GM18909 (cell line): ENCODE measurements around the gene APBA3.

Source experiments
- ATAC-seq: cut with Tn5 transposase; IDR thresholded peaks from one replicate; pipeline ENCODE4 v1.9.1; 2021; ENCODE audit warnings: mild to moderate bottlenecking; ENCODE audit not compliant: unreplicated experiment, poor library complexity

The APBA3 gene

DNA sequence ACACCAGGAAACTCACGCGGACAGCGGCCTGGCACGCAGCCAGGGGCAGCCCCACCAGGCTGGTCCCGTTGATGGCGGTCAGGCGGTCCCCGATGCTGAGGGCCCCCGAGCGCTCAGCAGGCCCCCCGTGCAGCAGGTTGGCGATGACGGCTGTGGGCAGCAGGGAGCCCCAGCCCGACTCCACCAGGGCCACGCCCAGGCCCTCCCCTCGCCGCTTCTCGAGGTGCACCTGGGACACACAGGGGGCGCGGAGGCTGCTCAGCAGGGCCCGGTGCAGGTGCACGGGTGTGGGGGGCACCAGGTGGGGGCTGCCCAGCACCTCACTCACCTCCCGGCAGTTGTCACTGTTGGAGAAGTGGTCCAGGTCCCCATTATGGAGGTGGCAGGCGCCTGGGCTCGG lies 9.0 kb downstream of the APBA3 start:
- ATAC-seq = no peak

DNA sequence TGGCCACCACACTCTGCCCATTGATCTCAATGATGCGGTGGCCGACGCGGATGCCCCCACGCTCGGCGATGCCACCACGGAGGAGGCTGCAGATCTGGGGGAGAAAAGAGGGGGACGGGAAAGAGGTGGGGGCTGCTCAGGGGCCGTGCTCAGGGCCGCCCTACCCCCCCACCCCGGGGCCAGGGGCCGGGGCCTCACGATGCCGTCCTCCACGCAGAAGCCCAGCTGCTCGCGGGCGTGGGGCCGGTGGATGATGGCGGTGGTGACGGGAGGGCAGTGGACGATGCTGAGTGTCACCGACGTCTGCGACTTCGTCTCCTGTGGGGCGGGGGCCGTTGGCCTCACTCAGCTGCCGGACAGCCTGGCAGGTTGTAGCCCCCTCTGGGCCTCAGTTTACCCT lies 10.3 kb downstream of the APBA3 start:
- no peak for ATAC-seq

DNA sequence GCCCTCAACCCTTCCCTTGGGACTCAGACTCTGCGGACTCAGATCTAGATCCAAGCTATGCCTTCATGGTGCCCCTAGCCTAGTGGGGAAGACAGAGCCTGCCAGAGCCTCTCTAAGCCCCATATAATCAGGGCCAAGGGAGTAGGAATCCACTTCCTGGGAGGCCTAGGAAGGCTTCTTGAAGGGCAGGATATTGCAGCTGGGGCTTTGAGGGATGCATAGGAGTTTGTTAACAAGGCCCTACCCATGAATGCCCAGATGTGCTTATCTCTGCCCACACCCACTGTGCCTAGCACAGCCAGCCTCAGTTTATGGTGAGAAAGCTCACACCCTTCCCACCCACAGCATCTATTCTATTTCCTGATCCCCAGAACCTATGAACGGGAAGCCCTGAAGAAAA lies 11.3 kb downstream of the APBA3 start:
- no peak for ATAC-seq

DNA sequence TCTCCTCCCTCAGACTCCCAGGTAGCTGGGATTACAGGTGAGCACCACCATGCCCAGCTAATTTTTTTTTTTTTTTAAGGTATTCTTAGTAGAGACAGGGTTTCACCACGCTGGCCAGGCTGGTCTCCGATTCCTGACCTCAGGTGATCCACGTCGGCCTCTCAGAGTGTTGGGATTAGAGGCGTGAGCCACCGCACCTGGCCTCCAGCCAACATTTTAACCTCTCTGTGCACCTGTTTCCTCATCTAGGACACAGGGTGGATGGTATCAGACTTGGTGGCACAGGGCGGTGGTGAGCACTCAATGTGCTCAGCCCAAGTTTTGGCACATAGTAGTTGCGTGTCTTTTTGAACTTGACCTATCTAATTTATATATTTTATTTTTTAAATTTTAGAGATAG lies 12.5 kb downstream of the APBA3 start:
- ATAC-seq = no peak

DNA sequence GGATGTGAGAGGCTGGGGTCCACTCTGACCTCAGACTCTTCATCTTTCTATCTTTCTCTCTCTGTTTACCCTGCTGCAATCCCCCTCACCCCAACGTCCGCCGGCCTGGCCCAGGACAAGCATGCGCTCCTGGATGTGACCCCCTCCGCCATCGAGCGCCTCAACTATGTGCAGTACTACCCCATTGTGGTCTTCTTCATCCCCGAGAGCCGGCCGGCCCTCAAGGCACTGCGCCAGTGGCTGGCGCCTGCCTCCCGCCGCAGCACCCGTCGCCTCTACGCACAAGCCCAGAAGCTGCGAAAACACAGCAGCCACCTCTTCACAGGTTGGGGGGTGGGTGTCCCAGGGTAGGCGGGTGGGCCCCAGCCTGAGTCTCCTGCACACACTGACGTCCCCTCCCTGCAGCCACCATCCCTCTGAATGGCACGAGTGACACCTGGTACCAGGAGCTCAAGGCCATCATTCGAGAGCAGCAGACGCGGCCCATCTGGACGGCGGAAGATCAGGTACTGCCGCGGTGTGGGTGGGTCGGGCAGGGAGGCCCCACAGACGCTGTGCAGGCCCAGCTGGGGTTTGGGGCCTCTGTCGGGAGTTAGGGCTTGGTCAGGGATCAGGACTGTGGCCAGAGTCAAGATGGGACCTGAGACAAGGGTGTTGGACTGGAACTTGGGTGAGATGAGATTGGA lies 15.0 kb downstream of the APBA3 start:
- no peak for ATAC-seq

DNA sequence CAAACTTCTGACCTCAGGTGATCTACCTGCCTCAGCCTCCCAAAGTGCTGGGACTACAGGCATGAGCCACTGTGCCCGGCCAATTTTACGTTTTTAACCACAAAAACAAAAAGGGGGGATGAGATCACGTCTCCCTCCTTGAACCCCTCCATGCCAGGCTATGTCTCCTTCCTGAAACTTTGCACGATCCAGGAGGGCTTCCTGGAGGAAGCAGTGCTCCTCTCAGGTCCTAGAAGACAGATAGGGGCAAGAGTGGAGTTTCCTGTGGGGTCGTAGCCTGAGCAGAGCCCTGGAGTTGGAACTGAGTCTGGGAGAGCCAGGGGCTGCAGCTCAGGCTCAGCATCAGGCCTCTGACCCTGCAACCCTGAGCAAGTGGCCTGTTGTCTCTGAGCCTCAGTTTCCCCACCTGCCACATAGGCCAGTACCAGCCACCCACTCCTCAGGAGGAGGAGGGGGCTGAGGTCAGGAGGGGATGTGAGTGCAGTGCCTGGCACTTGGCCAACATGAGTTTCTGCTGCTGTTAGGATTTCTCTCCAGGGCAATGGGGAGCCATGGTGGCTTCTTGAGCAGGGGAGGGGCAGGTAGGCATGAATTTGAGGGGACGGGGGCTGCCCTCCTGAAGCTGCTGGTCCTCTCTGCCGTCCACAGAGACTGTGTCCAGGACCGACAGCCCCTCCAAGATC lies 16.0 kb downstream of the APBA3 start:
- ATAC-seq = no peak

DNA sequence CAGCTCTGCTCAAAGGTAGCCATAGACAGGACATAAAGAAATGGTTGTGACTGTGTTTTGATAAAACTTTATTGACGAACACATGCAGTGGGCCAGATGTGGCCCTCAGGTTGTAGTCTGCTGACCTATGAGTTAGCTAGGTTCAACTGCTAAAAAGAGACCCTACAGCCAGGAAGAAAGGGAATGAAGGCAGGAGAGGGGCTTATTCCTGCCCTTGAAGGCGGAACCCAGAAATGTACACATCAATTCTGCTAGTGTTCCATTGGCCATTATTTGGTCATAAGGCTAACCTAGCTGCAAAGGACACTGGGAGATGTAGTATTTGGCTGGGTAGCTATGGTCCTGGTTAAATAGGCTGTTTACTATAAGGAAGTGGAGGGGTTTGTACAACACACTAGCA lies 18.0 kb downstream of the APBA3 start:
- ATAC-seq = no peak

DNA sequence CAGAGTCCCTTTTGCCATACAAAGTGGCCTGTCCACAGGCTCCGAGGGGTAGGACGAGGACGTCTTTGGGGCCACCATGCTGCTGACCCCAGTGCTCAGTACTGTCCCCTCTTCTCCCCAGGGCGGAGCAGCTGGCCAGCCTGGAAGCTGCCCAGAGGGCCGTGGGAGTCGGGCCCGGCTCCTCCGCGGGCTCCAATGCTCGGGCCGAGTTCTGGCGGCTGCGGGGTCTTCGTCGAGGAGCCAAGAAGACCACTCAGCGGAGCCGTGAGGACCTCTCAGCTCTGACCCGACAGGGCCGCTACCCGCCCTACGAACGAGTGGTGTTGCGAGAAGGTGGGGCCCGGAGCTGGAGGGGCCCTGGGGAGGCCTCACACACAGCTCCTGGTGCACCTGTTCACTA lies 21.1 kb downstream of the APBA3 start:
- no peak for ATAC-seq

DNA sequence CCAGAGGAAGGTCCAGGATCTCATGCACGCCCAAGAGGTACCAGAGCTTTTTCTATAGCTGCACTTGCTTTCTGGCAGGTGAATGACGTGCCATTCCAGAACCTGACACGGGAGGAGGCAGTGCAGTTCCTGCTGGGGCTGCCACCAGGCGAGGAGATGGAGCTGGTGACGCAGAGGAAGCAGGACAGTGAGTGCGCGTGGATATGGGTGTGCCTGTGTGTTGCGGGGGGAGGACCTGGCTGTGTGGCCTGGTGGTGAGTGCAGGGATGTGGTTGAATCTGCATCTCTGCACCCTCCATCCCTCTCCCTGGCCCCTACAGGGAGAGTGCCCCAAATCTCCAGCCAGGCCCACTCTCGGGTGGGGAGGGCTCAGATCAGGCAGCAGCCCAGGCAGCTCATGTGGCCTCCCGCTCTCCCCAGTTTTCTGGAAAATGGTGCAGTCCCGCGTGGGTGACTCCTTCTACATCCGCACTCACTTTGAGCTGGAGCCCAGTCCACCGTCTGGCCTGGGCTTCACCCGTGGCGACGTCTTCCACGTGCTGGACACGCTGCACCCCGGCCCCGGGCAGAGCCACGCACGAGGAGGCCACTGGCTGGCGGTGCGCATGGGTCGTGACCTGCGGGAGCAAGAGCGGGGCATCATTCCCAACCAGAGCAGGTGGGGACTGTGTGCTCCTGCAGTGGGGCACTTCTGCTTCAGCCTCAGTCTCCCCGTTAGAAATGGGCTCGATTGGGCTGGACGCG lies 22.8 kb downstream of the APBA3 start:
- ATAC-seq = no peak

DNA sequence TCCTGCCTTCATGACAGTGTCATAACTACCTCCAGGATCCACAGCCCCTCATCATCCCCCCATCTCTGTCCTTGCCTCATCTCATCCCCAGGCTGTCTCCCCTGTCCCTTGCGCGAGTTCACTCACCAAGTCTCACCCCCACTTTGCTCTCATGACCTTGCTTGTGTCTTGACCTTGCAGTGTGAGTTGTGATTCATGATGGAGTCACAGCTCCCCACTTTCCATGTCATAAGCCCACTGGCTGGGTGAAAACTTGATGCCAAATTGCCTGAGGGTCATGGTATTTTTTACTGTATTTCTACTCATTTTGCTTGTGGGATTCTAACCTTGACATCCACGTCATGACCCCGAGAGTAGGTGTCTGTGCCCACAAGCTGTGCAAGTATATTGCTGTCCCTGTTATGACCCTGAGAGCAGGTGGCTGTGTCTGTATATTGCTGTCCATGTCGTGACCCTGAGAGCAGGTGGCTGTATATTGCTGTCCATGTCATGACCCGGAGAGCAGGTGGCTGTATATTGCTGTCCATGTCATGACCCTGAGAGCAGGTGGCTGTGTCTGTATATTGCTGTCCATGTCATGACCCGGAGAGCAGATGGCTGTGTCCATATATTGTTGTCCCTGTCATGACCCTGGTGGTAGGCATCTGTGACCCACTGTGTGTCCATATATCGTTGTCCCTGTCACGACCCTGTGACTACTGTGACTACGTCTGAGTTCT lies 23.8 kb downstream of the APBA3 start:
- ATAC-seq = no peak

DNA sequence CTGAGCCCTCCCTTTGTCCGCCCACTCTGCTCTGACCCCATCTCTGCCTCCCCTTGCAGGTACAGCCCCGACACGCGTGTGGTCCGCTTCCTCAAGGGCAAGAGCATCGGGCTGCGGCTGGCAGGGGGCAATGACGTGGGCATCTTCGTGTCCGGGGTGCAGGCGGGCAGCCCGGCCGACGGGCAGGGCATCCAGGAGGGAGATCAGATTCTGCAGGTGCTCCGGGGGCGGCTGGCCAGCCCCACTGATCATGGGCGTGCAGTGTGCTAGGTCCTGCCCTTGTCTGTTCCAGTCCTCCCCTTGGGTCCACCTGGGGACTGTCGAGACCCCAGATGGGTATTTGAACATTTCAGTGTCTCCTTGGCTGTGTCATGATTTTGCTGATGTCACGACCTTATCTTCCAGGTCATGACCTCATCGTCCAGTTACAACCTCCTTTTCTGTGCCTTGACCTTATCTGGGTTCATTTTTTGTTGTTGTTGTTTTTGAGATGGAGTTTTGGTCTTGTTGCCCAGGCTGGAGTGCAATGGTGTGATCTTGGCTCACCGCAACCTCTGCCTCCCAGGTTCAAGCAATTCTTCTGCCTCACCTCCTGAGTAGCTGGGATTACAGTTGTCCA lies 25.3 kb downstream of the APBA3 start:
- ATAC-seq = no peak

DNA sequence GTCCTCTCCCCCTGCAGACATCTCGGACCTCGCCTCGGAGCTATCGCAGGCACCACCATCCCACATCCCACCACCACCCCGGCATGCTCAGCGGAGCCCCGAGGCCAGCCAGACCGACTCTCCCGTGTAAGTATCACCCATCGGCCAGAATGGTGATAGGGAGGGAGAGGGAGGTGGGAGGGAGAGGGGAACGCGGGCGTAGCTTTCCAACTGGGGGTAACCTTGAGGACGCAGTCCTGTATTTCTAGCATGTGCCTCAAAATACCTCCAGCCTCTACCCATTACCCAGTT lies 27.2 kb downstream of the APBA3 start:
- ATAC-seq = no peak

DNA sequence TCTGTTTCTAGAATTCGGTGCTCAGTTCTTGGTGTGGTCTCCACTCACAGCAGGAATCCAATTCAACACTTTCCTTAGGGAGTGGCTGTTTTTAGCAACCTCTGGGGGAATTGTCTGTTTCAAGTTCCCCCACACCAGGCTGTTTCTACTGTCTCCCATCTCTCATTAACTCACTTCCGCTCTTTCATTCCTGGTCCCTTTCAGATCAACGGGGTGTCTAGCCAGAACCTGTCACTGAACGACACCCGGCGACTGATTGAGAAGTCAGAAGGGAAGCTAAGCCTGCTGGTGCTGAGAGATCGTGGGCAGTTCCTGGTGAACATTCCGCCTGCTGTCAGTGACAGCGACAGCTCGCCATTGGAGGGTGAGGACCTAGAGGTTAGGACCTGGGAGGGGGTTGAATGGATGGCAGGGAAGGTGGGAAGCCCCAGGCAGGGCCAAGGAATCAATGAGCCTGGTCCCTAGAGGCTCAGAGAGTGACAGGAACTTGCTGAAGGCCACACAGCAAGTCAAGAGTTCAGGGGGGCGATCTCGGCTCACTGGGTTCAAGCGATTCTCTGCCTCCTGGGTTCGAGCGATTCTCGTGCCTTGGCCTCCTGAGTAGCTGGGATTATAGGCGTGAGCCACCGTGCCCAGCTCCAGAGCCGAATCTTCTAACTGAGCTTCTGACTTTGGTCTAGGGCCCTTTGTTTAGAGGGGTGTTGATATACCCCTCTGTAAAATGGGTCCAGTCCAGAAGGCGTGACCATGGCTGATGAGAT lies 27.8 kb downstream of the APBA3 start:
- no peak for ATAC-seq

DNA sequence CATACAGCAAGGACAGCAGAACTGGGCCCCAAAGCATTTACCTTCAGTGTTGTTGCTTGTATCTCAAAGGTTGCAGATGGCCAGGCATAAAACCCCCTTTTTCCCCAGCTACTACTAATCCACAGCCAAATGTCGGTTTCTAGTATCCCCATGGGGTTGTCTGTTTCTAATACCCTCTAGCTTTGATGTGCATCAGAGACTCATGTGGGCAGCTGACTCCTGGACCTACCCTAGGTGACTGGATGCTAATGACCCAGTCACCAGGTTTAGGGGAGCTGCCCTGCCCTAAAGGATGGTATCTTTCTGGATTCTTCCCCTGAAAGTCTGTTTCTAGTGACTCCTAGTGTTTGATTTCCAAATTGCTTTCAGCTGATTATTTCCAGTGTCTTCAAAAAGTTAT lies 29.4 kb downstream of the APBA3 start:
- no peak for ATAC-seq

DNA sequence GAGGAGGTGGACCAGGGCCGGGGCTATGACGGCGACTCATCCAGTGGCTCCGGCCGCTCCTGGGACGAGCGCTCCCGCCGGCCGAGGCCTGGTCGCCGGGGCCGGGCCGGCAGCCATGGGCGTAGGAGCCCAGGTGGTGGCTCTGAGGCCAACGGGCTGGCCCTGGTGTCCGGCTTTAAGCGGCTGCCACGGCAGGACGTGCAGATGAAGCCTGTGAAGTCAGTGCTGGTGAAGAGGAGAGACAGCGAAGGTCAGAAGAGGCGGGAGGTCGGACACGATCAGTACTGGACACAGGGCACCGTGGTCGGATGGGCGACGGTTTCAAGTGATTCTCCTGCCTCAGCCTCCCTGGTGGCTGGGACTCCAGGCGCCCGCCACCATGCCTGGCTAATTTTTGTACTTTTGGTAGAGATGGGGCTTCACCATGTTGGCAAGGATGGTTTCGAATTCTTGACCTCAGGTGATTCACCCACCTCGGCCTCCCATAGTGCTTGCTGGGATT lies 31.0 kb downstream of the APBA3 start:
- ATAC-seq = no peak

DNA sequence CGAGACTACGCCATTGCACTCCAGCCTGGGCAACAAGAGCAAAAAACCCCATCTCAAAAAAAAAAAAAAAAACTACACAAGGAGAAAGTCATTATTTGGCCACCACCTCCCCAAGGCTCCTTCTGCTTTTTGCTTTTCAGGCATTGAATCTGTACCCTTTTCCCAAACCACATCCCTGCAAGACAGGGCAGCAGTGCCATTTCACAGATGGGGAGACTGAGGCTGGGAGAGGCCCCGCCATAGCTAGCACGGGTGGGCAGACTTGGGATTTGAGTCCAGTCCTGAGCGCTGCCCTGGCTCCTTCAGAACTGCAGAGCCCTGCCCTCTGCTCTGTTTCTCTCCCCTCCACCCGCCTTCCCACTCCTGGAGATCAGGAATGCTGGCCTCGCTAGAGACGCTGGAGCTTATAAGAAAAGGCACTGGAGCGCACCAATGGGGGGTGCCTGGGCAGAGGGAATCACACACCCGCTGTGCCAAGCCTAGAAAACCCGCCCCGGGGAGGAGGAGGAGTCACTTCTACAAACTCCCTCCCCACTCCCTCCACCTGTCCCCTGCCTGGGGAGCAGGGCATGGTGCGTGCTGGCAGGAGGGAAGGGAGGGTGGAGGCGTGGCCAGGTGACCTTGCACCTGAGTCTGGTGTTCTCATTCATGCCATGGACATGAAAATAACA lies 35.7 kb downstream of the APBA3 start:
- no peak for ATAC-seq

DNA sequence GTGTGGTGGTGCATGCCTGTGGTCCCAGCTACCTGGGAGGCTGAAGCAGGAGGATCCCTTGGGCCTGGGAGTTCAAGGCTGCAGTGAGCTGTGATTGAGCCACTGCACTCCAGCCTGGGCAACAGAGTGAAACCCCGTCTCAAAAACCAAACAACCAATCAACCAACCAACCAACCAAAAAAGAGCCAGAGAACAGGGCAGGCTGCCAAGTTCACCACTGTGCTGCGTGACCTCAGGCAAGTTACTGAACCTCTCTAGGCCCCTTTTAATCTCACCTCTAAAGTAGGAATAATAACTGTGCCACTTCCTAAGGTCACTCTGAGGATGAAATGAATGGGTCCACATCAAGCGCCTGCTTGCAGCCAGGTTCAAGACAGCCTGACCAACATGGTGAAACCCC lies 36.4 kb downstream of the APBA3 start:
- no peak for ATAC-seq

DNA sequence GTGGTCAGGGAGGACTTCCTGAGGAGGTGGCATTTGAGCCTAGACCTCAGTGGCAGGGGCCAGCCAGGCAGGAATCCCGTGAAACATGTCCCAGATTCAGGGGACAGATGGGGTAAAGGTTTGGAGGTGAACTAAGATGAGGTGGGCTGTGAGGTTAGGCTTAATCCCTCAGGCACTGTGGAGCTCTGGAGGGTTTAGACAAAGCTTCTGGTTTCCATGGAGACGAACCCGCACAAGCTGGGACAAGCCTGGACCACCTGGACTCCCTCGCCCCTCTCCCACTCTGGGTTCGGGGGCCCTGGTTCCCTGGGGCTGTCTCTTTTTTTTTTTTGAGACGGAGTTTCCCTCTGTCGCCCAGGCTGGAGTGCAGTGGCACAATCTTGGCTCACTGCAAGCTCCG lies 37.6 kb downstream of the APBA3 start:
- ATAC-seq = no peak

DNA sequence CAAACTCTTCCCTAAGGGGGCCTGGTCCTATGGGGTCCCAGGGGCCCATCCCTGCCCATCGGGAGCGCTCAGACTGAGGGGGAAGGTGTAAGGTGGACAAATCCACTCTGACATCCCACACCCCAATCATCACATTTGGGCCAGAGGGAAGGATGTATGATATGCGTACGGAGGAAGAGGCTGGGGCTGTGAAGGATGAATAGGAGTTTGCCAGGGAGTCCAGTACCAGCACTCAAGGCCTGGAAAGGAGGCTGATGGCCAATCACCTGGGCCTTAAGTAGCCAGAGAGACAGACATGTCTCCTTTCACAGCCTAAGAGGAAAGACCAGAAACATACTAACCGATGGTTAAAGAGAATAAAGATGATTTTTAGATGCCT lies 38.4 kb downstream of the APBA3 start:
- ATAC-seq = no peak
